SU-DHL-6 (cell line): ENCODE measurements around the gene ADAMTS8.

ENCODE experiments used
- H2AFZ ChIP-seq: fragments of 200-600 bp; sonication (generic); 2 replicates; pipeline ENCODE4 v1.6.1; 2014; ENCODE audit warnings: low read depth, mild to moderate bottlenecking, moderate library complexity, mixed read lengths, antibody characterized with exemption, low read length; ENCODE audit not compliant: severe bottlenecking
- H3F3A ChIP-seq: fragments of 200-600 bp; shearing (Covaris generic); 2 replicates; pipeline ENCODE4 v1.6.0; 2016; ENCODE audit warnings: antibody characterized with exemption, mild to moderate bottlenecking; ENCODE audit not compliant: insufficient read depth
- H3K27ac ChIP-seq: fragments of 200-600 bp; sonication (generic); 2 replicates; pipeline ENCODE4 v1.5.1; 2016; ENCODE audit warnings: low read depth, mild to moderate bottlenecking, low read length, moderate library complexity, mixed read lengths
- H3K27me3 ChIP-seq: fragments of 200-600 bp; sonication (generic), shearing (Covaris generic); 2 replicates; pipeline ENCODE4 v1.6.0; 2014; ENCODE audit warnings: mild to moderate bottlenecking, low read length
- H3K36me3 ChIP-seq: fragments of 200-600 bp; sonication (generic); 2 replicates; pipeline ENCODE4 v1.6.1; 2014; ENCODE audit warnings: mild to moderate bottlenecking, low read length, mixed read lengths
- H3K4me2 ChIP-seq: fragments of 300-600, 200-600 bp; shearing (Covaris generic), sonication (generic); 2 replicates; pipeline ENCODE4 v1.6.0; 2014; ENCODE audit warnings: low read length, low read depth, mild to moderate bottlenecking; ENCODE audit not compliant: poor library complexity, severe bottlenecking
- H3K4me3 ChIP-seq: fragments of 200-600 bp; sonication (generic); 2 replicates; pipeline ENCODE4 v1.5.1; 2014; ENCODE audit warnings: antibody characterized with exemption, low read length, mild to moderate bottlenecking, mixed read lengths; ENCODE audit not compliant: insufficient read depth, poor library complexity, severe bottlenecking
- H3K79me2 ChIP-seq: fragments of 200-600 bp; sonication (generic); 2 replicates; pipeline ENCODE4 v1.6.1; 2014; ENCODE audit warnings: mild to moderate bottlenecking, low read length, moderate library complexity; ENCODE audit not compliant: insufficient read depth
- H3K9ac ChIP-seq: fragments of 200-600 bp; sonication (generic); 2 replicates; pipeline ENCODE4 v1.7.0; 2014; ENCODE audit warnings: mild to moderate bottlenecking, low read length
- H3K9me2 ChIP-seq: fragments of 200-600 bp; sonication (generic); replicated peaks from 2 replicates; pipeline ENCODE4 v1.6.1; 2014; ENCODE audit warnings: low read length; ENCODE audit not compliant: insufficient read depth
- H3K9me3 ChIP-seq: fragments of 200-600 bp; sonication (generic); 2 replicates; pipeline ENCODE4 v1.6.1; 2014; ENCODE audit warnings: low read length, mixed read lengths; ENCODE audit not compliant: insufficient read depth
- H4K20me1 ChIP-seq: fragments of 200-600 bp; sonication (generic); 2 replicates; pipeline ENCODE4 v1.6.1; 2014; ENCODE audit warnings: low read depth, mild to moderate bottlenecking, antibody characterized with exemption, low read length, moderate library complexity, mixed read lengths
- CTCF ChIP-seq: fragments of 200-600 bp; sonication (generic); IDR thresholded peaks from one replicate; pipeline ENCODE4 v1.5.1; 2017; ENCODE audit warnings: antibody characterized with exemption, mild to moderate bottlenecking, low read length, moderate library complexity; ENCODE audit not compliant: insufficient read depth, poor library complexity, severe bottlenecking
- EZH2phosphoT487 ChIP-seq: fragments of 200-600 bp; sonication (generic), shearing (Covaris generic); conservative IDR thresholded peaks from 2 replicates; pipeline ENCODE4 v1.6.1; 2018; ENCODE audit warnings: mild to moderate bottlenecking, antibody characterized with exemption, low read length, moderate library complexity, mixed read lengths

The ADAMTS8 gene

GRCh38 chr11:130457623-130458409, 29.4 kb upstream of the ADAMTS8 start:
- Histone ChIP-seq H3K4me2 (no peak overlapping the region), H3K9me3 (no peaks in the 10 kb centered on the region), H4K20me1 (no peaks in the 10 kb centered on the region), H3F3A (no peaks in the 10 kb centered on the region), H3K79me2 (no peaks in the 10 kb centered on the region), H3K36me3 (no peaks in the 10 kb centered on the region), H3K4me3 (no peak overlapping the region), H3K27ac (no peak overlapping the region), H3K27me3 (no peaks in the 10 kb centered on the region), H3K9me2 (no peaks in the 10 kb centered on the region), H2AFZ (no peak overlapping the region), H3K9ac (no peak overlapping the region)
- TF ChIP-seq EZH2phosphoT487 (no peak), CTCF (no peak)

DNA sequence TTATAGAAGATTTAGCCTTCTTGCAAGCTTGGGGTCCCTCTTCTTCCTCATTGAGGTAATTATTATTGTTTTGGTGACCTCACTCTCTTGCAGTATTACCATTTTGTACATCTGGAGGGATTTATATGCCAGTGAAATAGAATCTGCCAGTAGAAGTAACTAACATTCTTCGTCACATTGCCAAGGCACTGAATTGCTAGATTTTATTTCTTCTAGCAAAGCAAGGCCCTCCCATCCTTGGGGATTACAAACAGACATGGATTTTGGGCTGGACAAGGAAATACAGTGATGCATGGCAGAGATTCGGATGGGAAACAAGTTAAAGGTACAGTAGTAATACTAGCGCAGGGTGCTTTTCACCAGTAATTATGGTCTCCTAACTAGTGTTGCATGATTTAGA, 27.9 kb upstream of the ADAMTS8 start:
- H3K4me2 ChIP-seq, result no peak overlapping the region
- H3K9me3 ChIP-seq, result no peaks in the 10 kb centered on the region
- no peak overlapping the region for H3K4me3 ChIP-seq
- no peaks in the 10 kb centered on the region for H3K79me2 ChIP-seq
- no peaks in the 10 kb centered on the region for H3F3A ChIP-seq
- no peak overlapping the region for H2AFZ ChIP-seq
- H4K20me1 ChIP-seq, result no peaks in the 10 kb centered on the region
- H3K9me2 ChIP-seq, result no peaks in the 10 kb centered on the region
- H3K36me3 ChIP-seq, result no peaks in the 10 kb centered on the region
- TF ChIP-seq EZH2phosphoT487 (no peak), CTCF (no peak)
- no peaks in the 10 kb centered on the region for H3K27me3 ChIP-seq
- no peak overlapping the region for H3K27ac ChIP-seq
- no peak overlapping the region for H3K9ac ChIP-seq

DNA sequence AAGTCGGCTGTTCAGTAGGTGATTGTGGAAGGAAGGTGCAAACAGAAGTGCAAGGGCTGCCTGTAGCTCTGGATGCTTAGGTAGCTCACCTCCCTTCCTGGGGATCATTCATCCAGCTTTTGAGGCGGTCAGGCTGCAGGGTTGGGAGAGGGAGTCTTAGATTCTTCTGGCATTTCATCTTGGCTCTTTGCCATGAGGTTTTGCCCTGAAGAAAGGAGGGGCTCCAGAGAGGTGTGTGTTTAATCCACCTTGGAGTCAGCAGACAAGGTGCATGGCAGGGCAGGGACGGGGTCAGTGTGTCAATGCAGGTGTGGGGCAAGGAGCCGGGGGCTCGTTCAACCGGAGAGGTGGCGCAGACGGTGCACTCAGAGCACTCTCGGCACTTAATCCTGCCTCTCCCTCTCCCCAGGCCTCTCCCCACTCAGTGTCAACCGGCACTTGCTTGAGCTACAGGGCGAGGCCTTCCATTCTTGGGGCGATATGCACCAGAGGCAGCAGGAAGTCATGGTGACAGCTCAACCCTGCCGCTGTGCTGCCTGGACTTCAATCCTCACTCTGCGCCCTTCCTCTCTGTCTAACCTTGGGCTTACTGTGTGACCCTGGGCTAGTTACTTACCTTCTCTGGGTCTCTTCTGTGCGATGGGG, 27.2 kb upstream of the ADAMTS8 start:
- no peak for TF ChIP-seq EZH2phosphoT487
- Histone ChIP-seq H3K4me3 (no peak overlapping the region), H2AFZ (no peak overlapping the region), H3K9ac (no peak overlapping the region), H3K9me2 (no peaks in the 10 kb centered on the region), H3K36me3 (no peaks in the 10 kb centered on the region), H3F3A (no peaks in the 10 kb centered on the region), H4K20me1 (no peaks in the 10 kb centered on the region), H3K27me3 (no peaks in the 10 kb centered on the region), H3K9me3 (no peaks in the 10 kb centered on the region), H3K79me2 (no peaks in the 10 kb centered on the region), H3K4me2 (no peak overlapping the region), H3K27ac (no peak overlapping the region)
